ENCODE data around the gene BRME1. TPM values are rescaled to one million over a fixed set of nuclear protein-coding genes. Genes with fewer than 3 reads are reported as not detected.

BRME1 gene
- polyA plus RNA-seq, 2 of the 4 experiments (the other 2 are of a cell fraction) = 0.12 to 1.2 TPM

- no peak for TF ChIP-seq CTCF (IDR thresholded peaks at IDR 0.05)
Measured at GRCh38 chr19:13930402-13930801, 24.5 kb upstream of the BRME1 start (continued).

GRCh38 chr19:13929956-13930355, 24.0 kb upstream of the BRME1 start:
- 20% methylated on average over 1 of the region's 17 CpGs for WGBS (ENCODE audit: missing lambda C conversion rate)
- ChIA-PET POLR2A (no interaction called here), CTCF (no interaction called here)
- H3K9me3 ChIP-seq = no peaks in the 10 kb centered on the region
- ATAC-seq = no peak
- H3K4me3 ChIP-seq = no peak overlapping the region
- no peak for DNase-seq (ENCODE audit: low read depth in 1 of 2, low spot score in 1 of 2)
- FAIRE-seq = no peak
- H3K4me1 ChIP-seq = no peaks in the 10 kb centered on the region
- H3K4me2 ChIP-seq = no peak overlapping the region
- TF ChIP-seq EHMT2 (IDR thresholded peaks at IDR 0.05; ENCODE audit: low read depth) (no peak), RFX5 (IDR thresholded peaks at IDR 0.05) (no peak), RAD21 (conservative IDR thresholded peaks at IDR 0.05 in 1 of 2, IDR thresholded peaks at IDR 0.05 in 1 of 2) (no peak)
- no peak overlapping the region for H3K27ac ChIP-seq

DNA sequence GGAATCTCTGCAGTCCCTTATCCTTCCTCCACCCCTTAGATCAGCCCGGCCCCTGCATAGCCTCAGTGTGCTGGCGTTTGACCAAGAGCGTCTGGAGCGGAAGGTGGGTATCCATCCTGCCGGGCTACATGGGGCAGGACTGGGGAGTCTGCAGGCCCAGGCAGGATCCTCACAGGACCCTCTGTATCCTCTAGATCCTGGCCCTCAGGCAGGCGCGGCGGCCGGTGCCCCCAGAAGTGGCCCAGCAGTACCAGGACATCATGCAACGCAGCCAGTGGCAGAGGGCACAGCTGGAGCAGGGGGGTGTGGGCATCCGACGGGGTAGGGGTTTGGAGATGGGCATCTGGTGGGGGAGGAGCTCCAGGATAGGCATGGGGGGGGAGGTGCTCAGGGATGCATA, 23.4 kb upstream of the BRME1 start:
- CTCF ChIA-PET = interaction anchor here (0.7 kb wide), 1 partner anchor 533 kb away, joined by 3 read pairs; no protein-coding TSS in a partner anchor
- POLR2A ChIA-PET = no interaction called here

More for the DNA sequence above, 23.4 kb upstream of the BRME1 start:
- Histone ChIP-seq H3K4me2 (no peak overlapping the region), H3K4me1 (no peaks in the 10 kb centered on the region), H3K27ac (no peak overlapping the region), H3K9me3 (no peaks in the 10 kb centered on the region), H3K4me3 (no peak overlapping the region)
- TF ChIP-seq RCOR1 (IDR thresholded peaks at IDR 0.05; ENCODE audit: low read depth, low read length) (no peak), CTCF (IDR thresholded peaks at IDR 0.05) (no peak), HMGXB4 (CRISPR knock-in tag; IDR thresholded peaks at IDR 0.05; ENCODE audit: borderline replicate concordance) (no peak), E2F6 (IDR thresholded peaks at IDR 0.05; ENCODE audit: borderline replicate concordance, low read depth) (no peak), MAFK (IDR thresholded peaks at IDR 0.05; ENCODE audit: partially characterized antibody) (no peak), RNF2 (IDR thresholded peaks at IDR 0.05; ENCODE audit: borderline replicate concordance, low read depth) (no peak), BCL3 (IDR thresholded peaks at IDR 0.05) (no peak), HEYL (CRISPR knock-in tag; IDR thresholded peaks at IDR 0.05) (no peak), RARB (CRISPR knock-in tag; IDR thresholded peaks at IDR 0.05) (no peak), EP300 (IDR thresholded peaks at IDR 0.05) (no peak), POLR2AphosphoS2 (conservative IDR thresholded peaks at IDR 0.05; ENCODE audit: low read length) (no peak)
- TF ChIP-seq, protein P1, sequence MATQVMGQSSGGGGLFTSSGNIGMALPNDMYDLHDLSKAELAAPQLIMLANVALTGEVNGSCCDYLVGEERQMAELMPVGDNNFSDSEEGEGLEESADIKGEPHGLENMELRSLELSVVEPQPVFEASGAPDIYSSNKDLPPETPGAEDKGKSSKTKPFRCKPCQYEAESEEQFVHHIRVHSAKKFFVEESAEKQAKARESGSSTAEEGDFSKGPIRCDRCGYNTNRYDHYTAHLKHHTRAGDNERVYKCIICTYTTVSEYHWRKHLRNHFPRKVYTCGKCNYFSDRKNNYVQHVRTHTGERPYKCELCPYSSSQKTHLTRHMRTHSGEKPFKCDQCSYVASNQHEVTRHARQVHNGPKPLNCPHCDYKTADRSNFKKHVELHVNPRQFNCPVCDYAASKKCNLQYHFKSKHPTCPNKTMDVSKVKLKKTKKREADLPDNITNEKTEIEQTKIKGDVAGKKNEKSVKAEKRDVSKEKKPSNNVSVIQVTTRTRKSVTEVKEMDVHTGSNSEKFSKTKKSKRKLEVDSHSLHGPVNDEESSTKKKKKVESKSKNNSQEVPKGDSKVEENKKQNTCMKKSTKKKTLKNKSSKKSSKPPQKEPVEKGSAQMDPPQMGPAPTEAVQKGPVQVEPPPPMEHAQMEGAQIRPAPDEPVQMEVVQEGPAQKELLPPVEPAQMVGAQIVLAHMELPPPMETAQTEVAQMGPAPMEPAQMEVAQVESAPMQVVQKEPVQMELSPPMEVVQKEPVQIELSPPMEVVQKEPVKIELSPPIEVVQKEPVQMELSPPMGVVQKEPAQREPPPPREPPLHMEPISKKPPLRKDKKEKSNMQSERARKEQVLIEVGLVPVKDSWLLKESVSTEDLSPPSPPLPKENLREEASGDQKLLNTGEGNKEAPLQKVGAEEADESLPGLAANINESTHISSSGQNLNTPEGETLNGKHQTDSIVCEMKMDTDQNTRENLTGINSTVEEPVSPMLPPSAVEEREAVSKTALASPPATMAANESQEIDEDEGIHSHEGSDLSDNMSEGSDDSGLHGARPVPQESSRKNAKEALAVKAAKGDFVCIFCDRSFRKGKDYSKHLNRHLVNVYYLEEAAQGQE (IDR thresholded peaks at IDR 0.05) = no peak
- DNase-seq (ENCODE audit: low read depth in 1 of 2, low spot score in 1 of 2) = no peak
- FAIRE-seq = no peak
- WGBS (ENCODE audit: missing lambda C conversion rate) = no CpG with 5 or more reads among the region's 12 CpGs
- ATAC-seq = no peak

All from A549 (cell line).